ENCODE results near the gene PTTG1IP.

Gene PTTG1IP

GRCh38 chr21:44887807-44888580 lies 14.5 kb upstream of the PTTG1IP start:
- TF ChIP-seq CTCF (IDR thresholded peaks at IDR 0.05): no peak
- no peaks in the 10 kb centered on the region for H3K36me3 Mint-ChIP-seq (ENCODE audit: low read depth)
- no peak overlapping the region for H3K4me3 Mint-ChIP-seq
- peaks cover 22% of the 10 kb centered on the region for H3K27me3 Mint-ChIP-seq (ENCODE audit: low read depth, poor library complexity)
- H3K27ac Mint-ChIP-seq: no peak overlapping the region
- no peaks in the 10 kb centered on the region for H3K9me3 Mint-ChIP-seq
- H3K4me1 Mint-ChIP-seq: peaks cover 27% of the 10 kb centered on the region
- peak; percentile 45 for DNase-seq

GRCh38 chr21:44887126-44887806 lies 13.8 kb upstream of the PTTG1IP start:
- Mint-ChIP-seq H3K27me3 (ENCODE audit: low read depth, poor library complexity) (peaks cover 21% of the 10 kb centered on the region), H3K27ac (no peak overlapping the region), H3K4me3 (no peak overlapping the region), H3K36me3 (ENCODE audit: low read depth) (no peaks in the 10 kb centered on the region), H3K4me1 (peaks cover 31% of the 10 kb centered on the region), H3K9me3 (no peaks in the 10 kb centered on the region)
- DNase-seq: no peak
- no peak for TF ChIP-seq CTCF (IDR thresholded peaks at IDR 0.05)

GRCh38 chr21:44886113-44887075 lies 12.9 kb upstream of the PTTG1IP start:
- no peak for DNase-seq
- peaks cover 34% of the 10 kb centered on the region for H3K4me1 Mint-ChIP-seq
- no peak for TF ChIP-seq CTCF (IDR thresholded peaks at IDR 0.05)
- peak overlapping the region; percentile 59 for H3K27ac Mint-ChIP-seq
- H3K4me3 Mint-ChIP-seq: no peak overlapping the region
- H3K27me3 Mint-ChIP-seq (ENCODE audit: low read depth, poor library complexity): peaks cover 26% of the 10 kb centered on the region
- H3K9me3 Mint-ChIP-seq: no peaks in the 10 kb centered on the region
- H3K36me3 Mint-ChIP-seq (ENCODE audit: low read depth): no peaks in the 10 kb centered on the region

- Mint-ChIP-seq H3K27ac (no peak overlapping the region), H3K36me3 (ENCODE audit: low read depth) (no peaks in the 10 kb centered on the region)
Measured at GRCh38 chr21:44885615-44886014, 12.1 kb upstream of the PTTG1IP start.

GRCh38 chr21:44884097-44884496 lies 10.6 kb upstream of the PTTG1IP start:
- no peak for TF ChIP-seq CTCF (IDR thresholded peaks at IDR 0.05)
- no peak overlapping the region for H3K27ac Mint-ChIP-seq
- no peaks in the 10 kb centered on the region for H3K9me3 Mint-ChIP-seq
- H3K27me3 Mint-ChIP-seq (ENCODE audit: low read depth, poor library complexity): peaks cover 36% of the 10 kb centered on the region
- peaks cover 42% of the 10 kb centered on the region for H3K4me1 Mint-ChIP-seq
- DNase-seq: no peak
- H3K36me3 Mint-ChIP-seq (ENCODE audit: low read depth): no peaks in the 10 kb centered on the region
- H3K4me3 Mint-ChIP-seq: no peak overlapping the region

More at GRCh38 chr21:44885615-44886014, 12.1 kb upstream of the PTTG1IP start:
- H3K4me1 Mint-ChIP-seq: peaks cover 42% of the 10 kb centered on the region
- no peak for TF ChIP-seq CTCF (IDR thresholded peaks at IDR 0.05)
- peaks cover 26% of the 10 kb centered on the region for H3K27me3 Mint-ChIP-seq (ENCODE audit: low read depth, poor library complexity)
- DNase-seq: no peak
- no peaks in the 10 kb centered on the region for H3K9me3 Mint-ChIP-seq
- no peak overlapping the region for H3K4me3 Mint-ChIP-seq

Measured in nephron progenitor cell (in vitro differentiated cells).